ENCODE results near the gene FAM98B.

The FAM98B gene

GRCh38 chr15:38531509-38531908 is 77.6 kb downstream of the FAM98B start:
- TF ChIP-seq SP2 (tag by site-specific recombination; IDR thresholded peaks at IDR 0.05) (no peak), ZFHX2 (tag by site-specific recombination; conservative IDR thresholded peaks at IDR 0.05) (peak; percentile 26; the same call in 1 of the 2 replicates), ZNF600 (tag by site-specific recombination; IDR thresholded peaks at IDR 0.05) (peak; percentile 75)

GRCh38 chr15:38532728-38533127 is 78.8 kb downstream of the FAM98B start:
- Histone ChIP-seq H3K9me3 (ENCODE audit: control insufficient read depth, insufficient read depth, low read depth, low read length) (no peaks in the 10 kb centered on the region), H3K27ac (ENCODE audit: extremely low read depth, low read depth, low read length) (no peak overlapping the region), H3K4me3 (ENCODE audit: low read depth, low read length) (no peak overlapping the region), H3K36me3 (ENCODE audit: control insufficient read depth in 2 of 2, insufficient read depth in 1 of 2, low read length in 2 of 2) (no peaks in the 10 kb centered on the region), H3K4me1 (ENCODE audit: control insufficient read depth, insufficient read depth, low read length) (peaks cover 8% of the 10 kb centered on the region; the same call in 1 of the 2 replicates)
- CTCF ChIA-PET = interaction anchor here (1.7 kb wide), 2 partner anchors 10 to 31 kb away, joined by 5 to 8 read pairs; partner anchors contain the start of gene RASGRP1
- POLR2A ChIA-PET = no interaction called here
- TF ChIP-seq ZNF132 (tag by site-specific recombination; IDR thresholded peaks at IDR 0.05; ENCODE audit: borderline replicate concordance) (no peak), REST (tag by site-specific recombination; IDR thresholded peaks at IDR 0.05) (peak; percentile 39; the same call in 1 of the 2 replicates), ZNF221 (tag by site-specific recombination; IDR thresholded peaks at IDR 0.05; ENCODE audit: borderline replicate concordance) (no peak), ZNF280C (tag by site-specific recombination; IDR thresholded peaks at IDR 0.05) (no peak), ZNF394 (tag by site-specific recombination; IDR thresholded peaks at IDR 0.05; ENCODE audit: borderline replicate concordance) (no peak), GLI4 (tag by site-specific recombination; IDR thresholded peaks at IDR 0.05) (no peak)

More at GRCh38 chr15:38531509-38531908, 77.6 kb downstream of the FAM98B start:
- Histone ChIP-seq H3K4me1 (ENCODE audit: control insufficient read depth, insufficient read depth, low read length) (peaks cover 5% of the 10 kb centered on the region; the same call in 1 of the 2 replicates), H3K27ac (ENCODE audit: extremely low read depth, low read depth, low read length) (no peak overlapping the region), H3K4me3 (ENCODE audit: low read depth, low read length) (no peak overlapping the region), H3K9me3 (ENCODE audit: control insufficient read depth, insufficient read depth, low read depth, low read length) (no peaks in the 10 kb centered on the region), H3K36me3 (ENCODE audit: control insufficient read depth in 2 of 2, insufficient read depth in 1 of 2, low read length in 2 of 2) (no peaks in the 10 kb centered on the region)
- ChIA-PET POLR2A (no interaction called here), CTCF (interaction anchor here (0.7 to 2.5 kb wide), 3 partner anchors 9 to 91 kb away, joined by 5 to 7 read pairs (median 5); partner anchors contain the start of gene RASGRP1)

- CTCF ChIA-PET = interaction anchor here (1.7 kb wide), 1 partner anchor 30 kb away, joined by 8 read pairs; the partner anchor contains the start of gene RASGRP1
- TF ChIP-seq ZNF623 (tag by site-specific recombination; IDR thresholded peaks at IDR 0.05) (no peak), KLF1 (tag by site-specific recombination; IDR thresholded peaks at IDR 0.05) (no peak)
- H3K4me1 ChIP-seq (ENCODE audit: control insufficient read depth, insufficient read depth, low read length) = peaks cover 8% of the 10 kb centered on the region; the same call in 1 of the 2 replicates
- H3K4me3 ChIP-seq (ENCODE audit: low read depth, low read length) = no peak overlapping the region
- POLR2A ChIA-PET = no interaction called here
- H3K36me3 ChIP-seq (ENCODE audit: control insufficient read depth in 2 of 2, insufficient read depth in 1 of 2, low read length in 2 of 2) = no peaks in the 10 kb centered on the region
- no peak overlapping the region for H3K27ac ChIP-seq (ENCODE audit: extremely low read depth, low read depth, low read length)
- no peaks in the 10 kb centered on the region for H3K9me3 ChIP-seq (ENCODE audit: control insufficient read depth, insufficient read depth, low read depth, low read length)
Measured at GRCh38 chr15:38533416-38533915, 79.5 kb downstream of the FAM98B start.

GRCh38 chr15:38533926-38534325 is 80.0 kb downstream of the FAM98B start:
- no peak overlapping the region for H3K27ac ChIP-seq (ENCODE audit: extremely low read depth, low read depth, low read length)
- no peaks in the 10 kb centered on the region for H3K9me3 ChIP-seq (ENCODE audit: control insufficient read depth, insufficient read depth, low read depth, low read length)
- ChIA-PET POLR2A (no interaction called here), CTCF (interaction anchor here (1.7 kb wide), 1 partner anchor 30 kb away, joined by 8 read pairs; the partner anchor contains the start of gene RASGRP1)
- no peak overlapping the region for H3K4me3 ChIP-seq (ENCODE audit: low read depth, low read length)
- peaks cover 8% of the 10 kb centered on the region; the same call in 1 of the 2 replicates for H3K4me1 ChIP-seq (ENCODE audit: control insufficient read depth, insufficient read depth, low read length)
- H3K36me3 ChIP-seq (ENCODE audit: control insufficient read depth in 2 of 2, insufficient read depth in 1 of 2, low read length in 2 of 2) = no peaks in the 10 kb centered on the region
- TF ChIP-seq ZNF544 (tag by site-specific recombination; IDR thresholded peaks at IDR 0.05) (no peak), ZNF416 (tag by site-specific recombination; IDR thresholded peaks at IDR 0.05) (no peak), ZNF24 (tag by site-specific recombination; IDR thresholded peaks at IDR 0.05) (no peak), ZNF513 (tag by site-specific recombination; IDR thresholded peaks at IDR 0.05) (no peak), ZNF311 (tag by site-specific recombination; IDR thresholded peaks at IDR 0.05; ENCODE audit: borderline replicate concordance) (no peak), ZNF391 (tag by site-specific recombination; IDR thresholded peaks at IDR 0.05; ENCODE audit: borderline replicate concordance, low read depth) (no peak), SP2 (tag by site-specific recombination; IDR thresholded peaks at IDR 0.05) (no peak), ZNF48 (tag by site-specific recombination; IDR thresholded peaks at IDR 0.05) (no peak), ZSCAN30 (tag by site-specific recombination; IDR thresholded peaks at IDR 0.05) (no peak), ZNF133 (tag by site-specific recombination; IDR thresholded peaks at IDR 0.05) (no peak), ZNF473 (tag by site-specific recombination; IDR thresholded peaks at IDR 0.05) (no peak)
